Prostate gland (tissue), 2 donors: ENCODE results near the gene BCAS2. TPM values are rescaled to one million over a fixed set of nuclear protein-coding genes. Genes with fewer than 3 reads are reported as not detected.
"Not testable (repeated sequence)": the region's sequence is repeated elsewhere in the genome, so short reads cannot be mapped to it uniquely, and the experiment has no call there.

Experiments
- DNase-seq: peaks from one replicate; pipeline ENCODE4 v3.0.0-alpha.2; 2019; ENCODE audit warnings: low spot score
- H3K27ac ChIP-seq, 2 donors: fragments of 200-600 bp; sonication (generic); 2 replicates each; pipeline ENCODE4 v1.5.1; 2017 to 2019
- H3K27me3 ChIP-seq: fragments of 200-600 bp; sonication (generic); replicated peaks from 2 replicates; pipeline ENCODE4 v1.5.1; 2019; ENCODE audit not compliant: insufficient read depth
- H3K36me3 ChIP-seq, 2 donors: fragments of 200-600 bp; sonication (generic); 1 replicate in 1 of 2; 2 replicates in 1 of 2; pipeline versions ENCODE4 v1.5.1 to v1.8.1; 2017 to 2019
- H3K4me1 ChIP-seq: fragments of 200-600 bp; sonication (generic); replicated peaks from 2 replicates; pipeline ENCODE4 v1.5.1; 2019
- H3K4me3 ChIP-seq, 2 donors: fragments of 200-600 bp; sonication (generic); 2 replicates each; pipeline ENCODE4 v1.5.1; 2017 to 2019
- H3K9me3 ChIP-seq: fragments of 200-600 bp; sonication (generic); 2 replicates; pipeline ENCODE4 v1.5.1; 2017
- CTCF ChIP-seq, 4 experiments: fragments of 200-600 bp in 2 of 4; fragments of 450-650 bp in 2 of 4; sonication (generic) in 2 of 4; IDR thresholded peaks; 1 replicate in 3 of 4; 2 replicates in 1 of 4; pipeline ENCODE4 v1.5.1; 2016 to 2019; ENCODE audit warnings: antibody characterized with exemption in 4 of 4, mild to moderate bottlenecking in 2 of 4, moderate library complexity in 2 of 4
- POLR2A ChIP-seq: fragments of 450-650 bp; IDR thresholded peaks from one replicate; pipeline ENCODE4 v1.6.1; 2016; ENCODE audit warnings: antibody characterized with exemption, mild to moderate bottlenecking
- POLR2AphosphoS5 ChIP-seq: sonication (generic); formaldehyde crosslinking; IDR thresholded peaks from one replicate; pipeline ENCODE4 v1.6.1; 2017; ENCODE audit warnings: antibody characterized with exemption
- WGBS: methylation state at CpG from one replicate; pipeline ENCODE4 v1.1.5; 2018; 5-methylcytosine and 5-hydroxymethylcytosine counted together
- intact Hi-C: fragments of 100-400 bp; cut with DNase I; formaldehyde crosslinking; loops from one replicate; pipeline ENCODE4 v1.14.2; 2022
- total RNA-seq, 2 donors: library from RNA; depleted of rRNA; stranded (reverse); fragments of >200 nt; gene quantifications; one replicate each; pipeline ENCODE4 v1.1.0, GENCODE V29; 2016

BCAS2 gene
- total RNA-seq, 2 donors from 2014 or later: 35.9 to 38.5 TPM

- intact Hi-C loops: no loop called here
- 95% methylated on average over 16 of the region's 16 CpGs for WGBS
These were observed 6.0 kb upstream of the BCAS2 start for GRCh38 chr1:114587203-114587991.

GRCh38 chr1:114586513-114587047 lies 5.2 kb upstream of the BCAS2 start:
- TF ChIP-seq POLR2A (no peak), POLR2AphosphoS5 (no peak), CTCF (IDR thresholded peaks at IDR 0.05) (no peak)
- intact Hi-C loops: no loop called here
- DNase-seq: no peak
- Histone ChIP-seq H3K36me3 (no peaks in the 10 kb centered on the region), H3K4me3 (no peak overlapping the region), H3K27ac (no peak overlapping the region), H3K27me3 (no peaks in the 10 kb centered on the region), H3K4me1 (no peaks in the 10 kb centered on the region), H3K9me3 (no peaks in the 10 kb centered on the region)
- 86% methylated on average over 5 of the region's 5 CpGs for WGBS

More at GRCh38 chr1:114587203-114587991, 6.0 kb upstream of the BCAS2 start:
- Histone ChIP-seq H3K27me3 (no peaks in the 10 kb centered on the region), H3K36me3 (no peaks in the 10 kb centered on the region), H3K9me3 (no peaks in the 10 kb centered on the region), H3K27ac (no peak overlapping the region), H3K4me3 (no peak overlapping the region), H3K4me1 (no peaks in the 10 kb centered on the region)
- DNase-seq: no peak
- TF ChIP-seq POLR2A (no peak), CTCF (IDR thresholded peaks at IDR 0.05) (no peak), POLR2AphosphoS5 (no peak)

- Histone ChIP-seq H3K36me3 (no peaks in the 10 kb centered on the region), H3K27me3 (no peaks in the 10 kb centered on the region), H3K9me3 (no peaks in the 10 kb centered on the region), H3K4me3 (no peak overlapping the region), H3K27ac (no peak overlapping the region), H3K4me1 (no peaks in the 10 kb centered on the region)
- intact Hi-C loops: no loop called here
- 92% methylated on average over 1 of the region's 1 CpG for WGBS
- no peak for DNase-seq
- TF ChIP-seq POLR2A: no peak
- no peak for TF ChIP-seq CTCF (IDR thresholded peaks at IDR 0.05)
- TF ChIP-seq POLR2AphosphoS5: no peak
These were observed 3.8 kb upstream of the BCAS2 start for GRCh38 chr1:114585231-114585630.

- DNase-seq: no peak
- intact Hi-C loops: no loop called here
- 96% methylated on average over 2 of the region's 2 CpGs for WGBS
- no peaks in the 10 kb centered on the region for H3K4me1 ChIP-seq
- no peak overlapping the region for H3K4me3 ChIP-seq
- H3K27ac ChIP-seq: no peak overlapping the region
- no peaks in the 10 kb centered on the region for H3K36me3 ChIP-seq
- H3K9me3 ChIP-seq: no peaks in the 10 kb centered on the region
- TF ChIP-seq POLR2AphosphoS5: no peak
- TF ChIP-seq POLR2A: no peak
- TF ChIP-seq CTCF (IDR thresholded peaks at IDR 0.05): no peak
- H3K27me3 ChIP-seq: no peaks in the 10 kb centered on the region
These were observed 7.0 kb downstream of the BCAS2 start for GRCh38 chr1:114574365-114574764.

GRCh38 chr1:114564141-114564540 lies 17.3 kb downstream of the BCAS2 start:
- TF ChIP-seq POLR2AphosphoS5 (no peak), CTCF (IDR thresholded peaks at IDR 0.05) (no peak), POLR2A (no peak)
- intact Hi-C loops: no loop called here
- H3K9me3 ChIP-seq: no peaks in the 10 kb centered on the region
- no peak overlapping the region for H3K27ac ChIP-seq
- no peaks in the 10 kb centered on the region for H3K4me1 ChIP-seq
- H3K27me3 ChIP-seq: no peaks in the 10 kb centered on the region
- H3K4me3 ChIP-seq: no peak overlapping the region
- no peak for DNase-seq
- H3K36me3 ChIP-seq: peaks cover 0 to 2% of the 10 kb centered on the region in 2 donors

- H3K27me3 ChIP-seq, intact Hi-C loops, H3K27ac ChIP-seq, H3K4me3 ChIP-seq, H3K36me3 ChIP-seq, DNase-seq, H3K9me3 ChIP-seq, H3K4me1 ChIP-seq: not testable (repeated sequence)
- WGBS: 78% methylated on average over 3 of the region's 3 CpGs
These were observed 18.4 kb downstream of the BCAS2 start for GRCh38 chr1:114562978-114563510.
